Testis (tissue), 2 donors: ENCODE data around the gene PGA5.

ENCODE experiments used
- POLR2A ChIP-seq: fragments of 450-650 bp; IDR thresholded peaks from one replicate; pipeline ENCODE4 v1.6.1; 2017; ENCODE audit warnings: antibody characterized with exemption, mild to moderate bottlenecking, moderate library complexity
- TF ChIP-seq, protein P1 (sequence below), 3 experiments: fragments of 450-650 bp in 2 of 3; fragments of 200-600 bp in 1 of 3; sonication (generic) in 1 of 3; IDR thresholded peaks; one replicate each; pipeline ENCODE4 v1.5.1; 2016 to 2019; ENCODE audit warnings: antibody characterized with exemption in 3 of 3, mild to moderate bottlenecking in 2 of 3, moderate library complexity in 1 of 3

DNA sequence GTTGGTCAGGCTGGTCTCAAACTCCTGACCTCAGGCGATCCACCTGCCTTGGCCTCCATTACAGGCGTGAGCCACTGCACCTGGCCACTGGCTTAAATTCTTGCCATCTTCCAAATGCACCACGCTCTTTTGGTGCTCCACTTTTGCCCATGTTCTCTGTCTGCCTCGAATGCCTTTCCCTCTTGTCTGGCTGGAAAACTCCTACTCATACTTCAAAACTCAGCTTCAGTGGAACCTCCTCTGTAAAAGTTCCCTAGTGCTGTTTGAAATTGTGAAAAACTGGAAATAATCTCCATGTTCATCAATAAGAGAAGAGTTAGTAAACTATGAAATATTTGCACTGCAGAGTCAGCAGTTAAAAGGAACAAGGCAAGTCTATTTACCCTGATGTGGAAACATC lies 42.6 kb downstream of the PGA5 start:
- no peak for TF ChIP-seq POLR2A
- TF ChIP-seq, protein P1, sequence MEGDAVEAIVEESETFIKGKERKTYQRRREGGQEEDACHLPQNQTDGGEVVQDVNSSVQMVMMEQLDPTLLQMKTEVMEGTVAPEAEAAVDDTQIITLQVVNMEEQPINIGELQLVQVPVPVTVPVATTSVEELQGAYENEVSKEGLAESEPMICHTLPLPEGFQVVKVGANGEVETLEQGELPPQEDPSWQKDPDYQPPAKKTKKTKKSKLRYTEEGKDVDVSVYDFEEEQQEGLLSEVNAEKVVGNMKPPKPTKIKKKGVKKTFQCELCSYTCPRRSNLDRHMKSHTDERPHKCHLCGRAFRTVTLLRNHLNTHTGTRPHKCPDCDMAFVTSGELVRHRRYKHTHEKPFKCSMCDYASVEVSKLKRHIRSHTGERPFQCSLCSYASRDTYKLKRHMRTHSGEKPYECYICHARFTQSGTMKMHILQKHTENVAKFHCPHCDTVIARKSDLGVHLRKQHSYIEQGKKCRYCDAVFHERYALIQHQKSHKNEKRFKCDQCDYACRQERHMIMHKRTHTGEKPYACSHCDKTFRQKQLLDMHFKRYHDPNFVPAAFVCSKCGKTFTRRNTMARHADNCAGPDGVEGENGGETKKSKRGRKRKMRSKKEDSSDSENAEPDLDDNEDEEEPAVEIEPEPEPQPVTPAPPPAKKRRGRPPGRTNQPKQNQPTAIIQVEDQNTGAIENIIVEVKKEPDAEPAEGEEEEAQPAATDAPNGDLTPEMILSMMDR (IDR thresholded peaks at IDR 0.05) = no peak
